ENCODE results near the gene GPR132. TPM values are rescaled to one million over a fixed set of nuclear protein-coding genes. Genes with fewer than 3 reads are reported as not detected.

GPR132 gene
- total and polyA plus RNA-seq, 9 of the 15 experiments (the other 6 are each of a cell fraction or from before 2014, with no cell fraction given) = 0.01 to 1.1 (median 0.25) TPM; not detected in 1

- TF ChIP-seq FOXP4 (CRISPR knock-in tag; IDR thresholded peaks at IDR 0.05; ENCODE audit: borderline replicate concordance) (no peak), GABPA (tag; conservative IDR thresholded peaks at IDR 0.05; ENCODE audit: low read depth) (no peak), ZNF263 (CRISPR knock-in tag; IDR thresholded peaks at IDR 0.05; ENCODE audit: borderline replicate concordance) (no peak), HDAC1 (IDR thresholded peaks at IDR 0.05) (peak in 1 of 2 experiments; percentile 89; a peak in 2 of 4 replicates), FOXA1 (IDR thresholded peaks at IDR 0.05; ENCODE audit: borderline replicate concordance) (no peak), ZNF239 (CRISPR knock-in tag; IDR thresholded peaks at IDR 0.05) (no peak), ZNF785 (CRISPR knock-in tag; IDR thresholded peaks at IDR 0.05) (no peak), ESRRA (IDR thresholded peaks at IDR 0.05; ENCODE audit: borderline replicate concordance, low read depth) (0 out of 2 replicates have a peak, but pooled peaks have one; percentile 9), HNRNPK (IDR thresholded peaks at IDR 0.05; ENCODE audit: low read depth, low read length, poor library complexity, severe bottlenecking) (no peak), ZNF146 (CRISPR knock-in tag; IDR thresholded peaks at IDR 0.05; ENCODE audit: unreplicated experiment) (no peak), ZNF561 (CRISPR knock-in tag; conservative IDR thresholded peaks at IDR 0.05) (no peak), PML (IDR thresholded peaks at IDR 0.05; ENCODE audit: low read length) (0 out of 2 replicates have a peak, but pooled peaks have one; percentile 23), ZNF592 (IDR thresholded peaks at IDR 0.05) (no peak), FOSL1 (tag; conservative IDR thresholded peaks at IDR 0.05) (no peak)
- TF ChIP-seq, protein P1, sequence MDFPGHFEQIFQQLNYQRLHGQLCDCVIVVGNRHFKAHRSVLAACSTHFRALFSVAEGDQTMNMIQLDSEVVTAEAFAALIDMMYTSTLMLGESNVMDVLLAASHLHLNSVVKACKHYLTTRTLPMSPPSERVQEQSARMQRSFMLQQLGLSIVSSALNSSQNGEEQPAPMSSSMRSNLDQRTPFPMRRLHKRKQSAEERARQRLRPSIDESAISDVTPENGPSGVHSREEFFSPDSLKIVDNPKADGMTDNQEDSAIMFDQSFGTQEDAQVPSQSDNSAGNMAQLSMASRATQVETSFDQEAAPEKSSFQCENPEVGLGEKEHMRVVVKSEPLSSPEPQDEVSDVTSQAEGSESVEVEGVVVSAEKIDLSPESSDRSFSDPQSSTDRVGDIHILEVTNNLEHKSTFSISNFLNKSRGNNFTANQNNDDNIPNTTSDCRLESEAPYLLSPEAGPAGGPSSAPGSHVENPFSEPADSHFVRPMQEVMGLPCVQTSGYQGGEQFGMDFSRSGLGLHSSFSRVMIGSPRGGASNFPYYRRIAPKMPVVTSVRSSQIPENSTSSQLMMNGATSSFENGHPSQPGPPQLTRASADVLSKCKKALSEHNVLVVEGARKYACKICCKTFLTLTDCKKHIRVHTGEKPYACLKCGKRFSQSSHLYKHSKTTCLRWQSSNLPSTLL (IDR thresholded peaks at IDR 0.05) = no peak
These were observed 44.2 kb downstream of the GPR132 start, which contains the start of gene CDCA4 (continued) for GRCh38 chr14:105020815-105021655.

Data from K562 (cell line).